Raji (cell line): ENCODE results near the gene RNASE7.

Experiments
- POLR2A ChIP-seq: IDR thresholded peaks from 2 replicates; pipeline ENCODE4 v1.6.1; 2011; ENCODE audit warnings: low read depth, low read length, control low read depth; ENCODE audit not compliant: insufficient read depth

Gene RNASE7

GRCh38 chr14:21068521-21069387, 26.6 kb downstream of the RNASE7 start:
- TF ChIP-seq POLR2A = no peak

DNA sequence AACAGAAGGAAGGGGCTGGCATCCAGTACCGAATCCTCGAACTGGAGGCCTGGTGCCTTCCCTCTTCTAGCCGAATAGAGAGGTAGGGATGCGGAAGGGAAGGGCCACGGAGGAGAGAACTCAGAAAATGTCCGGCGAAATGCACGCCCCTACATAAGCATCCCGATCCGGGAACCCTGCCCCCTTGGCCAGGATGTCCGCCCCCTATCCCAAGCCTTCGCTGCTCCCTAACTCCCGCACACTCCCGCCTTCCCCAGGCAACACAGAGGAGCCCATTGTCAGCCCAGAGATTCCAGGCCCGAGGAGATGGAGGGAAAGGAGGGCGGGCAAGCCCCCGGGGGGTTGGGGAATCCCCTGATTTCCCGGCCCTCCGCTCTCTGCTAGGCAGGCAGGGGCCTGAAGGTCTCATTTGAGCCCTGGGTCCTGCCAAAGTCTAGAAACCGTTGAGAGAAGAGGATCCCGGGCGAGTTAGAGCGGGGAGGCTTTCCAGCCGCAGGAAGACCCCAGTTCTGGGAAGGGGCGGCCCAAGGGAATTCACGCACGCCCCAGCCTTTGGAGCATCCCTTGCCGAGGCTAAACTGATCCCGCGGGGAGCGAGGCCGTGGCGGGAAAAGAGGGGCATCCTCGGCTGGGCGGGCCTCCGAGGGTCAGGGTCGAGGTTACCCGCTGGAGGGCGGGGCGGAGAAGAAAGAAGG, 27.4 kb downstream of the RNASE7 start:
- TF ChIP-seq POLR2A = no peak

DNA sequence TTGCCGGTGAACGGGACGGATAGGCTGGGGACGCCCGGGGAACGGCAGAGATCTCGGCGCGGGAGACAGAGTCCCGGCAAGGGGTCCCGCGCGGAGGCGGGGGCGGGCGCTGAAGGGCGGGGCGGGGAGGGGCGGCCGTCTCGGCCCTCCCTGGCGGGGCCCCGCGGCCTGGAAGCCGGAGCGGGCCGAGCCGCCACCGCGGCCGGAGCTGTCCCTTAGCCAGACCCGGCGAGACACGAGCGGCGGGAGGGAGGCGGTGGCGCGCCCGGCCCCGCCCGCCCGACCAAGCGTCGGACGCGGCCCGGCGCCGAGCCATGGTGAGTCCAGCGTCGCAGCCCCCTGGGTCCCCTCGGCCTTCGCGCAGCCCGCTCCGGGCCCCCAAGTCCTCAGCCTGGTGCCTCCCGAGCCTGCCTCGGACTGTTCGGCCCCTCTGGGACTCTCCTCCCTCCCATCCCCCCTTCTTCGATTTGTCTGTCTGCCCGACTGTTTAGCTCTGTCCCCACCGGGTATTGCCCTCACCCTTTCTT, 28.0 kb downstream of the RNASE7 start, which contains the start of gene ARHGEF40:
Gene ARHGEF40 (plus strand): TSS at position 222 of the 527 bp plus-strand sequence. CDS start 93 bp downstream, at position 315.
- TF ChIP-seq POLR2A = no peak

GRCh38 chr14:21070610-21071224, 28.6 kb downstream of the RNASE7 start:
- no peak for TF ChIP-seq POLR2A

- peak; percentile 53 for TF ChIP-seq POLR2A
Observed at GRCh38 chr14:21071225-21072030, 29.3 kb downstream of the RNASE7 start.

GRCh38 chr14:21072031-21072473, 29.9 kb downstream of the RNASE7 start:
- TF ChIP-seq POLR2A = no peak

DNA sequence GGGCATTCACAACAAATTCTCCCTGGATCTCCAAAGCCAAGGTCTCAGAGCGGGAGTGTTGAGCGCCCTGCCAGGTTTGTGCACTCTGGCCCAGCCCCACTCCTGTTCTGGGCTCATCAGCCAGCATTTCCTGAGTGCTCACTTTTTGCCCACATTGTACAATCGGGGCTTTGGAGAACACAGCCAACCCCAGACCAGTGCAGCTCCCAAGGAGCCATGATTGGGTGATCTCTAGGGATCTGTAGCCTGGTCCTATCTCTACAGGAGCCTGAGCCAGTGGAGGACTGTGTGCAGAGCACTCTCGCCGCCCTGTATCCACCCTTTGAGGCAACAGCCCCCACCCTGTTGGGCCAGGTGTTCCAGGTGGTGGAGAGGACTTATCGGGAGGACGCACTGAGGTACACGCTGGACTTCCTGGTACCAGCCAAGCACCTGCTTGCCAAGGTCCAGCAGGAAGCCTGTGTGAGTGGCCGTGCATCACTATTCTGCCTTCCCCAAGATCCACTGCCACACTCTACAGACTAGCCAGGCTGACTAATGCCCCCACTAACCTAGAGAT, 30.7 kb downstream of the RNASE7 start:
- TF ChIP-seq POLR2A = no peak

DNA sequence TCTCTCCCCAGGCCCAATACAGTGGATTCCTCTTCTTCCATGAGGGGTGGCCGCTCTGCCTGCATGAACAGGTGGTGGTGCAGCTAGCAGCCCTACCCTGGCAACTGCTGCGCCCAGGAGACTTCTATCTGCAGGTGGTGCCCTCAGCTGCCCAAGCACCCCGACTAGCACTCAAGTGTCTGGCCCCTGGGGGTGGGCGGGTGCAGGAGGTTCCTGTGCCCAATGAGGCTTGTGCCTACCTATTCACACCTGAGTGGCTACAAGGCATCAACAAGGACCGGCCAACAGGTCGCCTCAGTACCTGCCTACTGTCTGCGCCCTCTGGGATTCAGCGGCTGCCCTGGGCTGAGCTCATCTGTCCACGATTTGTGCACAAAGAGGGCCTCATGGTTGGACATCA, 31.8 kb downstream of the RNASE7 start:
- no peak for TF ChIP-seq POLR2A

DNA sequence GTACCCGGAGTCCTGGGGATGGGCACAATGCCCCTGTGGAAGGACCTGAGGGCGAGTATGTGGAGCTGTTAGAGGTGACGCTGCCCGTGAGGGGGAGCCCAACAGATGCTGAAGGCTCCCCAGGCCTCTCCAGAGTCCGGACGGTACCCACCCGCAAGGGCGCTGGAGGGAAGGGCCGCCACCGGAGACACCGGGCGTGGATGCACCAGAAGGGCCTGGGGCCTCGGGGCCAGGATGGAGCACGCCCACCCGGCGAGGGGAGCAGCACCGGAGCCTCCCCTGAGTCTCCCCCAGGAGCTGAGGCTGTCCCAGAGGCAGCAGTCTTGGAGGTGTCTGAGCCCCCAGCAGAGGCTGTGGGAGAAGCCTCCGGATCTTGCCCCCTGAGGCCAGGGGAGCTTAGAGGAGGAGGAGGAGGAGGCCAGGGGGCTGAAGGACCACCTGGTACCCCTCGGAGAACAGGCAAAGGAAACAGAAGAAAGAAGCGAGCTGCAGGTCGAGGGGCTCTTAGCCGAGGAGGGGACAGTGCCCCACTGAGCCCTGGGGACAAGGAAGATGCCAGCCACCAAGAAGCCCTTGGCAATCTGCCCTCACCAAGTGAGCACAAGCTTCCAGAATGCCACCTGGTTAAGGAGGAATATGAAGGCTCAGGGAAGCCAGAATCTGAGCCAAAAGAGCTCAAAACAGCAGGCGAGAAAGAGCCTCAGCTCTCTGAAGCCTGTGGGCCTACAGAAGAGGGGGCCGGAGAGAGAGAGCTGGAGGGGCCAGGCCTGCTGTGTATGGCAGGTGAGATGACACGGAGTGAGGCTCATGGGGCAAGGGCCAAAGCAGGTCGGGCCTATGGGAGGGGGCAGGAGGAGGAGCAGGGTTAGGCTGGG, 32.5 kb downstream of the RNASE7 start:
- no peak for TF ChIP-seq POLR2A

GRCh38 chr14:21075719-21076437, 33.7 kb downstream of the RNASE7 start:
- no peak for TF ChIP-seq POLR2A

DNA sequence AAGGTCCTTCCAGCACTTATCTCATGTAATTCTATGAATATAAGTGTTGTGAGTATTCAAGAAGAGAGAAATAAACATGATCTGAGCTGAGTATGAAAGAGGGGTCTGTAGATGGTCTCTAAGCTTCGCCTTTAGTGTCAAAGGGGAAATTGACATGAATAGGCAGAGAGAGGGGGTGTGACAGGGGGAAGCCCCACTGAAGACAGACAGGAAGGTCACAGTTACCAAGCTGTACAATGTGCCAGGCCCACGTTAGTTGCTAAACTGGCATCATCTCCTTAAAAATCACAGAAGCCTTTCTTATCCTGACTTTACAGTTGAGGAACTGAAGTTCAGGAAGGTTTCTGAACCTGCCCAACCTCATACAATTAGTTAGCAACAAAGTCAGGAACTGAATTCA, 35.5 kb downstream of the RNASE7 start:
- TF ChIP-seq POLR2A = no peak

GRCh38 chr14:21078287-21078686, 36.1 kb downstream of the RNASE7 start:
- TF ChIP-seq POLR2A = no peak

DNA sequence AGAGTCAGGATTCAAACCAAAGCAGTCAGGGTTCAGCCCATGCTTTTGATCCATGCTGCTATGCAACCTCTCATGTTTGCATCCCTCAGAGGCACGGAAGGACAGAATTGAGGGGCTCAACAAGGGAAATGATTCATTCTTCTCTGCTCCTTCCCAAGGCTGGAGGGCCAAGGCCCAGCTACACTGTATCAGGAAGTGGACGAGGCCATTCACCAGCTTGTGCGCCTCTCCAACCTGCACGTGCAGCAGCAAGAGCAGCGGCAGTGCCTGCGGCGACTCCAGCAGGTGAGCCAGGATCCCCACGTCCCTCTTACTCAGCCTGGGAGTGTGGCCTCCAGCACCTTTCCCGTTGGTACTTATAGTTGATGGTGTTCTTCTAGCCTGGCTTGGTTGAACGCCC, 36.6 kb downstream of the RNASE7 start:
- TF ChIP-seq POLR2A = no peak
